Measurements from ENCODE around the gene LMNA.
"Not testable (repeated sequence)": the region's sequence is repeated elsewhere in the genome, so short reads cannot be mapped to it uniquely, and the experiment has no call there.

The LMNA gene

DNA sequence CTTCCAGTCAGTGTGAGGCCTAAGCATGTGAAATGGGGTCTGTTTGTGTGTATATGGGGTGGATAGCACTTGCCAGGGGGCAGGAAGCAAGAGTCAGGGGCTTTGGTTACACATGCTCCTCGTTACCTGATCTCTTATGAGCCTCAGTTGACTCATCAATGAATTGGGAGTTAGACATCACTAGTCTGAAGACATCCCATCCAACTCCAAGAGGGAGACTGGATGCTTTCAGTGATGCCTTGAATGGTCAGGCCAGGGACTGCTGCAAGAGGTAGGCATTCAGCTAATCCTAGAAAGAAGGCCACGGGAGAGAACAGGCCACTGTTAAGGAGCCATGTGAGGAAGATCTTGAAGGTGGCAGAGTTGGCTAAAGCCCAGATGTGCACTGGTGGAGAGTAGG lies 47.2 kb upstream of the LMNA start:
- H3K4me2 ChIP-seq (ENCODE audit: low read depth, low read length, poor library complexity, severe bottlenecking), result no peak overlapping the region
- no peaks in the 10 kb centered on the region for H4K20me1 ChIP-seq (ENCODE audit: insufficient read depth, low read length, poor library complexity, severe bottlenecking)
- no peaks in the 10 kb centered on the region for H3K36me3 ChIP-seq (ENCODE audit: insufficient read depth, low read length)
- no peaks in the 10 kb centered on the region for H3K9me2 ChIP-seq (replicated peaks; ENCODE audit: low read depth, low read length)
- no peaks in the 10 kb centered on the region for H3F3A ChIP-seq (ENCODE audit: low read depth)
- TF ChIP-seq, protein P1, sequence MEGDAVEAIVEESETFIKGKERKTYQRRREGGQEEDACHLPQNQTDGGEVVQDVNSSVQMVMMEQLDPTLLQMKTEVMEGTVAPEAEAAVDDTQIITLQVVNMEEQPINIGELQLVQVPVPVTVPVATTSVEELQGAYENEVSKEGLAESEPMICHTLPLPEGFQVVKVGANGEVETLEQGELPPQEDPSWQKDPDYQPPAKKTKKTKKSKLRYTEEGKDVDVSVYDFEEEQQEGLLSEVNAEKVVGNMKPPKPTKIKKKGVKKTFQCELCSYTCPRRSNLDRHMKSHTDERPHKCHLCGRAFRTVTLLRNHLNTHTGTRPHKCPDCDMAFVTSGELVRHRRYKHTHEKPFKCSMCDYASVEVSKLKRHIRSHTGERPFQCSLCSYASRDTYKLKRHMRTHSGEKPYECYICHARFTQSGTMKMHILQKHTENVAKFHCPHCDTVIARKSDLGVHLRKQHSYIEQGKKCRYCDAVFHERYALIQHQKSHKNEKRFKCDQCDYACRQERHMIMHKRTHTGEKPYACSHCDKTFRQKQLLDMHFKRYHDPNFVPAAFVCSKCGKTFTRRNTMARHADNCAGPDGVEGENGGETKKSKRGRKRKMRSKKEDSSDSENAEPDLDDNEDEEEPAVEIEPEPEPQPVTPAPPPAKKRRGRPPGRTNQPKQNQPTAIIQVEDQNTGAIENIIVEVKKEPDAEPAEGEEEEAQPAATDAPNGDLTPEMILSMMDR (conservative IDR thresholded peaks at IDR 0.05; ENCODE audit: low read length), result no peak
- TF ChIP-seq EZH2phosphoT487 (IDR thresholded peaks at IDR 0.05; ENCODE audit: borderline replicate concordance), result no peak
- no peaks in the 10 kb centered on the region for H3K79me2 ChIP-seq (ENCODE audit: insufficient read depth, low read length)
- no peaks in the 10 kb centered on the region for H3K27me3 ChIP-seq (ENCODE audit: insufficient read depth, low read length, poor library complexity, severe bottlenecking)
- no peak overlapping the region for H3K9ac ChIP-seq (ENCODE audit: low read depth, low read length, poor library complexity, severe bottlenecking)
- no peak overlapping the region for H2AFZ ChIP-seq (ENCODE audit: low read length)
- no peaks in the 10 kb centered on the region for H3K9me3 ChIP-seq (ENCODE audit: insufficient read depth, low read depth, low read length)
- H3K4me3 ChIP-seq (ENCODE audit: low read length, poor library complexity, severe bottlenecking), result no peak overlapping the region
- H3K4me1 ChIP-seq (ENCODE audit: insufficient read depth, low read length, poor library complexity, severe bottlenecking), result no peaks in the 10 kb centered on the region

DNA sequence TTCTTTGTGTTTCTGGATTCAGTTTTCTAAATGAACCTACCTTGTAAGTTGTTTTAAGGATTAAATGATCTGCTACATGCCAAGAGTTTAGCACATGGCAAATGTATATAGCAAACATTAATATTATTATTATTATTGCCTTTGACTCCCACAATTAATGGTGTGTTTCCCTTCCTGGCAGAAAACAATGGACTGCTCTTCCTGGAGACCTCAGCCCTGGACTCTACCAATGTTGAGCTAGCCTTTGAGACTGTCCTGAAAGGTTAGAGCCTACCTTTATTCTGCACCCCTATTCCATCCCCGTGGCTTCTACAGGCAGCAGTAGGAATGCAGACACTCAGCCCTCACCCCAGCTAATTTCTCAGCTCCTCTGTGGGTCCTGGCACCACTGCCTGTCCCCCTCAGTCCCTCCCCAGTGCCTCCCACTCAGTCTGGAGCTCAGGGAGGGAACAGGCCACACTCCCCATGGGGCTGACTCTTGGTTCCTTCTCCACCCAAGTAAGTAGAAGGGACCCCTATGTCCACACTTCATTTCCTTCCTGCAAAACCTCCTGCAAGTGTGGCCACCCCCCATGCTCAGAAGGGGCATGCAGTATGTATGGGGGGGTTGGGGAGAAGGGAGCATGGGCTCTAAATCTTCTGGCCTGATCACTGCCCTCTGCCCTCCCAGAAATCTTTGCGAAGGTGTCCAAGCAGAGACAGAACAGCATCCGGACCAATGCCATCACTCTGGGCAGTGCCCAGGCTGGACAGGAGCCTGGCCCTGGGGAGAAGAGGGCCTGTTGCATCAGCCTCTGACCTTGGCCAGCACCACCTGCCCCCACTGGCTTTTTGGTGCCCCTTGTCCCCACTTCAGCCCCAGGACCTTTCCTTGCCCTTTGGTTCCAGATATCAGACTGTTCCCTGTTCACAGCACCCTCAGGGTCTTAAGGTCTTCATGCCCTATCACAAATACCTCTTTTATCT lies 44.7 kb upstream of the LMNA start:
- no peaks in the 10 kb centered on the region for H3K9me2 ChIP-seq (replicated peaks; ENCODE audit: low read depth, low read length)
- TF ChIP-seq, protein P1 (conservative IDR thresholded peaks at IDR 0.05; ENCODE audit: low read length), result no peak
- TF ChIP-seq EZH2phosphoT487 (IDR thresholded peaks at IDR 0.05; ENCODE audit: borderline replicate concordance), result no peak
- H3K36me3 ChIP-seq (ENCODE audit: insufficient read depth, low read length), result no peaks in the 10 kb centered on the region
- no peak overlapping the region for H3K9ac ChIP-seq (ENCODE audit: low read depth, low read length, poor library complexity, severe bottlenecking)
- peaks cover 4% of the 10 kb centered on the region for H4K20me1 ChIP-seq (ENCODE audit: insufficient read depth, low read length, poor library complexity, severe bottlenecking)
- no peaks in the 10 kb centered on the region for H3K79me2 ChIP-seq (ENCODE audit: insufficient read depth, low read length)
- H3K4me1 ChIP-seq (ENCODE audit: insufficient read depth, low read length, poor library complexity, severe bottlenecking), result no peaks in the 10 kb centered on the region
- H3F3A ChIP-seq (ENCODE audit: low read depth), result peaks cover 3% of the 10 kb centered on the region
- H3K27me3 ChIP-seq (ENCODE audit: insufficient read depth, low read length, poor library complexity, severe bottlenecking), result no peaks in the 10 kb centered on the region
- no peak overlapping the region for H3K4me3 ChIP-seq (ENCODE audit: low read length, poor library complexity, severe bottlenecking)
- no peak overlapping the region for H2AFZ ChIP-seq (ENCODE audit: low read length)
- no peak overlapping the region for H3K4me2 ChIP-seq (ENCODE audit: low read depth, low read length, poor library complexity, severe bottlenecking)
- no peaks in the 10 kb centered on the region for H3K9me3 ChIP-seq (ENCODE audit: insufficient read depth, low read depth, low read length)

DNA sequence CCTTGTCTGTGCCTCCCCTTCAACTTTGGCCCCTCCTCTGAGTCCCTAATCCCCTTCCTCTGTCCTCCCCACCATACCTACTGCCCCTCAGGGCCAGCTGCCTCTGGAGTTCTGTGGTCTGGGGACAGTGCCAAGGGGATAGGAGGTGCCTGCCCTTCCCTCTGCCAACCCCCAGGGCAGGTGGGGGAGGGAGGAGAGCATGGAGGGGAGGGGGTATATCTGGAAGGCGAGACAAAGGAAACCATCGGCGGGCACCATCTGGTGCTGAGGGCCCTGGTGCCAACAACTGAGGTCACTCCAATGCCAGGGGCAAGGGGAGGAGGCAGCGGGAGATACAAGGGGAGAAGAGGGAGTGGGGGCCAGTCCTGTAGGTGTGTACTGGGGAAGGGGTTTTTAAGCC lies 44.0 kb upstream of the LMNA start:
- peaks cover 3% of the 10 kb centered on the region; the same call in 1 of the 2 replicates for H3K79me2 ChIP-seq (ENCODE audit: insufficient read depth, low read length)
- H3K9me3 ChIP-seq (ENCODE audit: insufficient read depth, low read depth, low read length), result no peaks in the 10 kb centered on the region
- peaks cover 4% of the 10 kb centered on the region for H3K4me1 ChIP-seq (ENCODE audit: insufficient read depth, low read length, poor library complexity, severe bottlenecking)
- peaks cover 9% of the 10 kb centered on the region for H4K20me1 ChIP-seq (ENCODE audit: insufficient read depth, low read length, poor library complexity, severe bottlenecking)
- H3K4me3 ChIP-seq (ENCODE audit: low read length, poor library complexity, severe bottlenecking), result no peak overlapping the region
- H3K36me3 ChIP-seq (ENCODE audit: insufficient read depth, low read length), result no peaks in the 10 kb centered on the region; the same call in 1 of the 2 replicates
- peaks cover 3% of the 10 kb centered on the region for H3F3A ChIP-seq (ENCODE audit: low read depth)
- no peak overlapping the region for H3K9ac ChIP-seq (ENCODE audit: low read depth, low read length, poor library complexity, severe bottlenecking)
- H3K9me2 ChIP-seq (replicated peaks; ENCODE audit: low read depth, low read length), result no peaks in the 10 kb centered on the region
- no peak for TF ChIP-seq EZH2phosphoT487 (IDR thresholded peaks at IDR 0.05; ENCODE audit: borderline replicate concordance)
- TF ChIP-seq, protein P1 (conservative IDR thresholded peaks at IDR 0.05; ENCODE audit: low read length), result no peak
- no peak overlapping the region for H2AFZ ChIP-seq (ENCODE audit: low read length)
- no peak overlapping the region for H3K4me2 ChIP-seq (ENCODE audit: low read depth, low read length, poor library complexity, severe bottlenecking)
- H3K27me3 ChIP-seq (ENCODE audit: insufficient read depth, low read length, poor library complexity, severe bottlenecking), result no peaks in the 10 kb centered on the region

DNA sequence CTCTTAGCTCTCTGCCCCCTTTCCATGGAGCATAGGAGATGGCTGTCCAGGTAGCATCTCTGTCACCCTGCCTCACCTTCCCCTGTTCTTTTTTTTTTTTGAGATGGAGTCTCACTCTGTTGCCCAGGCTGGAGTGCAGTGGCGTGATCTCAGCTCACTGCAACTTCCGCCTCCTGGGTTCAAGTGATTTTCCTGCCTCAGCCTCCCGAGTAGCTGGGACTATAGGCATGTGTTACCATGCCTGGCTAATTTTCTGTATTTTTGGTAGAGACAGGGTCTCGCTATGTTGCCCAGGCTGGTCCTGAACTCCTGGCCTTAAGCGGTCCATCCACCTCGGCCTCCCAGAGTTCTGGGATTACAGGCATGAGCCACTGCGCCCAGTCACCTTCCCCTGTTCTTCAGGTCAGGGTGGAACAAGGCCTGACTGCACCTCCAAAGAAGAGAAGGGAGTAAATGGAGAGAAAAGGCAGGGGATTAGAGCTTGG lies 43.1 kb upstream of the LMNA start:
- H4K20me1 ChIP-seq (ENCODE audit: insufficient read depth, low read length, poor library complexity, severe bottlenecking), result peaks cover 17% of the 10 kb centered on the region

More for the DNA sequence above, 43.1 kb upstream of the LMNA start:
- H3K36me3 ChIP-seq (ENCODE audit: insufficient read depth, low read length); H3K9me3 ChIP-seq (ENCODE audit: insufficient read depth, low read depth, low read length); H3K4me2 ChIP-seq (ENCODE audit: low read depth, low read length, poor library complexity, severe bottlenecking); H3K4me1 ChIP-seq (ENCODE audit: insufficient read depth, low read length, poor library complexity, severe bottlenecking); H3F3A ChIP-seq (ENCODE audit: low read depth); H3K9me2 ChIP-seq (replicated peaks; ENCODE audit: low read depth, low read length); H2AFZ ChIP-seq (ENCODE audit: low read length); H3K27me3 ChIP-seq (ENCODE audit: insufficient read depth, low read length, poor library complexity, severe bottlenecking); H3K79me2 ChIP-seq (ENCODE audit: insufficient read depth, low read length); H3K9ac ChIP-seq (ENCODE audit: low read depth, low read length, poor library complexity, severe bottlenecking); H3K4me3 ChIP-seq (ENCODE audit: low read length, poor library complexity, severe bottlenecking): not testable (repeated sequence)

Data from Loucy (cell line).